HCT116 (cell line): ENCODE measurements around the gene KRTAP19-5. TPM values are rescaled to one million over a fixed set of nuclear protein-coding genes. Genes with fewer than 3 reads are reported as not detected.

Experiments
- ATAC-seq: fragments of 200-7000 bp; cut with Tn5 transposase; 2 replicates; pipeline ENCODE4 v1.9.1; 2020; ENCODE audit warnings: mild to moderate bottlenecking, moderate library complexity
- BruUV-seq: library from RNA; stranded (reverse); fragments of 400-500 nt; replicated peaks from 2 replicates; lab custom pipeline; 2021; lab: Mats Ljungman, UMichigan
- CTCF ChIA-PET: fragments of 300-600 bp; sonication (Branson Sonifier 250); formaldehyde crosslinking; loops from one replicate; lab custom pipeline; 2021; ENCODE audit warnings: antibody characterized with exemption; lab: Charles Lee
- POLR2A ChIA-PET: fragments of 300-600, 350-600 bp; sonication (Branson Sonifier 250); formaldehyde crosslinking; loops from one replicate; lab custom pipeline; 2021; ENCODE audit warnings: antibody characterized with exemption; lab: Charles Lee
- RAD21 ChIA-PET, 2 experiments: fragments of 300-600 bp; sonication (Branson Sonifier 250); formaldehyde crosslinking; loops; one replicate each; lab custom pipeline; 2023; ENCODE audit warnings: low total read pairs in 2 of 2; ENCODE audit not compliant: uncharacterized antibody in 2 of 2, unreplicated experiment in 2 of 2, low non-redundant PET in 1 of 2; lab: Charles Lee
- DNase-seq: peaks from one replicate; pipeline ENCODE4 v3.0.0-alpha.2; 2010; ENCODE audit warnings: low read depth, low spot score
- H2AFZ ChIP-seq: fragments of 200-600 bp; shearing (Covaris generic), sonication (generic); 2 replicates; pipeline ENCODE4 v1.6.1; 2017; ENCODE audit warnings: low read depth, mixed run types, mixed read lengths, antibody characterized with exemption, low read length; ENCODE audit not compliant: poor library complexity, severe bottlenecking
- H3K27ac ChIP-seq: 2 replicates; pipeline ENCODE4 v1.5.1; 2012; ENCODE audit warnings: low read depth, low read length
- H3K27me3 ChIP-seq: fragments of 200-600 bp; sonication (generic); 2 replicates; pipeline ENCODE4 v1.6.1; 2016; ENCODE audit warnings: mixed run types, low read length, mixed read lengths; ENCODE audit not compliant: insufficient read depth
- H3K36me3 ChIP-seq, 2 experiments: fragments of 200-500 bp in 1 of 2; fragments of 200-600 bp in 1 of 2; sonication (Bioruptor generic) in 1 of 2; sonication (generic) in 1 of 2; 2 replicates each; pipeline versions ENCODE4 v1.5.1 to v1.6.1; 2014 to 2016; ENCODE audit warnings: low read length in 2 of 2, inconsistent platforms in 1 of 2, mixed read lengths in 1 of 2, mixed run types in 1 of 2; ENCODE audit not compliant: insufficient read depth in 2 of 2, control insufficient read depth in 1 of 2
- H3K4me1 ChIP-seq, 2 experiments: fragments of 200-600 bp in 1 of 2; sonication (generic) in 1 of 2; 2 replicates each; pipeline versions ENCODE4 v1.5.1 to v1.6.1; 2012 to 2017; ENCODE audit warnings: low read length in 2 of 2, inconsistent platforms in 1 of 2, mild to moderate bottlenecking in 1 of 2, mixed read lengths in 1 of 2, mixed run types in 1 of 2, moderate library complexity in 1 of 2; ENCODE audit not compliant: insufficient read depth in 2 of 2, control insufficient read depth in 1 of 2
- H3K4me2 ChIP-seq: fragments of 200-600 bp; sonication (generic); 2 replicates; pipeline ENCODE4 v1.6.1; 2017; ENCODE audit warnings: mixed run types, low read length, mixed read lengths
- H3K4me3 ChIP-seq, 2 experiments: fragments of 200-600 bp in 1 of 2; sonication (generic) in 1 of 2; replicated peaks in 1 of 2; 2 replicates each; pipeline ENCODE4 v1.5.1; 2011 to 2016; ENCODE audit warnings: low read length in 2 of 2, control low read depth in 1 of 2, low read depth in 1 of 2, mild to moderate bottlenecking in 1 of 2, mixed read lengths in 1 of 2, mixed run types in 1 of 2
- H3K79me2 ChIP-seq: fragments of 200-600 bp; sonication (generic); 2 replicates; pipeline ENCODE4 v1.6.1; 2017; ENCODE audit warnings: mild to moderate bottlenecking, mixed run types, low read length, moderate library complexity, mixed read lengths; ENCODE audit not compliant: insufficient read depth
- H3K9ac ChIP-seq: fragments of 200-600 bp; sonication (generic); 2 replicates; pipeline ENCODE4 v1.6.1; 2016; ENCODE audit warnings: low read length, mixed read lengths
- H3K9me2 ChIP-seq: fragments of 200-600 bp; sonication (generic), shearing (Covaris generic); 2 replicates; pipeline ENCODE4 v1.6.1; 2017; ENCODE audit warnings: mixed run types, mild to moderate bottlenecking, moderate library complexity; ENCODE audit not compliant: insufficient read depth
- H3K9me3 ChIP-seq, 2 experiments: fragments of 200-500 bp in 1 of 2; fragments of 200-600 bp in 1 of 2; sonication (Bioruptor generic) in 1 of 2; sonication (generic) in 1 of 2; 2 replicates each; pipeline ENCODE4 v1.6.1; 2014 to 2017; ENCODE audit warnings: low read length in 2 of 2, mixed read lengths in 2 of 2, inconsistent platforms in 1 of 2, low read depth in 1 of 2, mild to moderate bottlenecking in 1 of 2, mixed run types in 1 of 2, moderate library complexity in 1 of 2; ENCODE audit not compliant: control insufficient read depth in 1 of 2, insufficient read depth in 1 of 2
- H4K20me1 ChIP-seq: fragments of 200-600 bp; sonication (generic), shearing (Covaris generic); 2 replicates; pipeline ENCODE4 v1.6.1; 2017; ENCODE audit warnings: mixed run types, mild to moderate bottlenecking, moderate library complexity; ENCODE audit not compliant: insufficient read depth
- CEBPB ChIP-seq: IDR thresholded peaks from 2 replicates; pipeline ENCODE4 v1.6.1; 2012; ENCODE audit warnings: low read depth
- EGR1 ChIP-seq: IDR thresholded peaks from 2 replicates; pipeline ENCODE4 v1.6.1; 2012; ENCODE audit warnings: low read depth
- ZFX ChIP-seq: fragments of 450-650 bp; IDR thresholded peaks from 2 replicates; pipeline ENCODE4 v1.6.1; 2017
- ZNF274 ChIP-seq: fragments of 200-500 bp; sonication (Bioruptor generic); IDR thresholded peaks from 2 replicates; pipeline ENCODE4 v1.6.1; 2014; ENCODE audit warnings: mild to moderate bottlenecking, low read depth, low read length, inconsistent platforms
- intact Hi-C: fragments of 100-400 bp; cut with micrococcal nuclease; formaldehyde crosslinking; loops from 2 replicates; pipeline ENCODE4 v1.10.0; 2022
- total RNA-seq: library from RNA; stranded (reverse); gene quantifications from one replicate; pipeline ENCODE4 v1.2.1, GENCODE V29; 2021; ENCODE audit not compliant: unreplicated experiment
- TF ChIP-seq, protein P1 (sequence below): IDR thresholded peaks from 2 replicates; pipeline ENCODE4 v1.6.1; 2011; ENCODE audit warnings: mild to moderate bottlenecking, low read length, moderate library complexity; ENCODE audit not compliant: insufficient replicate concordance; ENCODE audit errors: extremely low read depth
- TF ChIP-seq, protein P2 (sequence below), 3 experiments: fragments of 200-600 bp in 1 of 3; sonication (generic) in 1 of 3; IDR thresholded peaks in 2 of 3; conservative IDR thresholded peaks in 1 of 3; 2 replicates each; pipeline ENCODE4 v1.5.1; 2012 to 2017; ENCODE audit warnings: low read depth in 2 of 3, low read length in 2 of 3, antibody characterized with exemption in 1 of 3, borderline replicate concordance in 1 of 3, control low read depth in 1 of 3, mild to moderate bottlenecking in 1 of 3, mixed read lengths in 1 of 3, mixed run types in 1 of 3, moderate library complexity in 1 of 3; ENCODE audit not compliant: insufficient read depth in 1 of 3
- TF ChIP-seq, protein P3 (sequence below): IDR thresholded peaks from 2 replicates; pipeline ENCODE4 v1.6.1; 2012
- TF ChIP-seq, protein P4 (sequence below): IDR thresholded peaks from 2 replicates; pipeline ENCODE4 v1.6.1; 2012; ENCODE audit warnings: low read depth

The KRTAP19-5 gene
- total RNA-seq, 1 experiment from 2014 or later: not detected

DNA sequence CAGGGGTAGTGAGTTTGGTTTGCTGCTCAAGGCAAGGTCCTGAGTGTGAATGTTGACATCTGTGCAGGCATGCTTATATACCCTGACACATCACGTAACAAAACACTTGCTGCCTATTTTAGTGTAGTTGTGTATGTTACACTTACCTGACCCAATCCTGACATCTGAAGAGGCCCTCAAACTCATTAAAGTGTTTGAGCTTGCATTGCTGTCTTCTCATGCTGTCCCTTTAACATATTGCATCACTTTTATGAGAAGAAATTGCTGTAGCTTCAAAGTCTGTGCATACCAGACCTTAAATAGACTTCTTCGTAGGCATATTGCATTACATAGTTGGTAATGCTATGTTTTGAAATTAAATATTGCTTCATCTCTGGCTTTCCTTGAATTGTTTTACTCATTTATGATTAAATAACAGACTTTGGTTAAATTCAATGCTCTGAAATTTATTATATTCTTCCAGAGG lies 9.9 kb downstream of the KRTAP19-5 start, which contains the start of gene KRTAP19-3:
Gene KRTAP19-3, minus strand, starts transcription at position 51 of the 466 bp plus-strand sequence. CDS start 56 bp downstream, outside the sequence.
- RAD21 ChIA-PET: no interaction called here
- ATAC-seq: no peak
- TF ChIP-seq EGR1 (no peak), ZNF274 (no peak), ZFX (no peak), CEBPB (no peak)
- TF ChIP-seq, protein P1, sequence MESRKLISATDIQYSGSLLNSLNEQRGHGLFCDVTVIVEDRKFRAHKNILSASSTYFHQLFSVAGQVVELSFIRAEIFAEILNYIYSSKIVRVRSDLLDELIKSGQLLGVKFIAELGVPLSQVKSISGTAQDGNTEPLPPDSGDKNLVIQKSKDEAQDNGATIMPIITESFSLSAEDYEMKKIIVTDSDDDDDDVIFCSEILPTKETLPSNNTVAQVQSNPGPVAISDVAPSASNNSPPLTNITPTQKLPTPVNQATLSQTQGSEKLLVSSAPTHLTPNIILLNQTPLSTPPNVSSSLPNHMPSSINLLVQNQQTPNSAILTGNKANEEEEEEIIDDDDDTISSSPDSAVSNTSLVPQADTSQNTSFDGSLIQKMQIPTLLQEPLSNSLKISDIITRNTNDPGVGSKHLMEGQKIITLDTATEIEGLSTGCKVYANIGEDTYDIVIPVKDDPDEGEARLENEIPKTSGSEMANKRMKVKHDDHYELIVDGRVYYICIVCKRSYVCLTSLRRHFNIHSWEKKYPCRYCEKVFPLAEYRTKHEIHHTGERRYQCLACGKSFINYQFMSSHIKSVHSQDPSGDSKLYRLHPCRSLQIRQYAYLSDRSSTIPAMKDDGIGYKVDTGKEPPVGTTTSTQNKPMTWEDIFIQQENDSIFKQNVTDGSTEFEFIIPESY: no peak
- TF ChIP-seq, protein P2, sequence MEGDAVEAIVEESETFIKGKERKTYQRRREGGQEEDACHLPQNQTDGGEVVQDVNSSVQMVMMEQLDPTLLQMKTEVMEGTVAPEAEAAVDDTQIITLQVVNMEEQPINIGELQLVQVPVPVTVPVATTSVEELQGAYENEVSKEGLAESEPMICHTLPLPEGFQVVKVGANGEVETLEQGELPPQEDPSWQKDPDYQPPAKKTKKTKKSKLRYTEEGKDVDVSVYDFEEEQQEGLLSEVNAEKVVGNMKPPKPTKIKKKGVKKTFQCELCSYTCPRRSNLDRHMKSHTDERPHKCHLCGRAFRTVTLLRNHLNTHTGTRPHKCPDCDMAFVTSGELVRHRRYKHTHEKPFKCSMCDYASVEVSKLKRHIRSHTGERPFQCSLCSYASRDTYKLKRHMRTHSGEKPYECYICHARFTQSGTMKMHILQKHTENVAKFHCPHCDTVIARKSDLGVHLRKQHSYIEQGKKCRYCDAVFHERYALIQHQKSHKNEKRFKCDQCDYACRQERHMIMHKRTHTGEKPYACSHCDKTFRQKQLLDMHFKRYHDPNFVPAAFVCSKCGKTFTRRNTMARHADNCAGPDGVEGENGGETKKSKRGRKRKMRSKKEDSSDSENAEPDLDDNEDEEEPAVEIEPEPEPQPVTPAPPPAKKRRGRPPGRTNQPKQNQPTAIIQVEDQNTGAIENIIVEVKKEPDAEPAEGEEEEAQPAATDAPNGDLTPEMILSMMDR (IDR thresholded peaks at IDR 0.05 in 2 of 3, conservative IDR thresholded peaks at IDR 0.05 in 1 of 3; ENCODE audit: borderline replicate concordance in 1 of 3, insufficient read depth in 1 of 3, low read depth in 2 of 3, low read length in 2 of 3): no peak
- TF ChIP-seq, protein P3, sequence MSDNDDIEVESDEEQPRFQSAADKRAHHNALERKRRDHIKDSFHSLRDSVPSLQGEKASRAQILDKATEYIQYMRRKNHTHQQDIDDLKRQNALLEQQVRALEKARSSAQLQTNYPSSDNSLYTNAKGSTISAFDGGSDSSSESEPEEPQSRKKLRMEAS: no peak
- TF ChIP-seq, protein P4, sequence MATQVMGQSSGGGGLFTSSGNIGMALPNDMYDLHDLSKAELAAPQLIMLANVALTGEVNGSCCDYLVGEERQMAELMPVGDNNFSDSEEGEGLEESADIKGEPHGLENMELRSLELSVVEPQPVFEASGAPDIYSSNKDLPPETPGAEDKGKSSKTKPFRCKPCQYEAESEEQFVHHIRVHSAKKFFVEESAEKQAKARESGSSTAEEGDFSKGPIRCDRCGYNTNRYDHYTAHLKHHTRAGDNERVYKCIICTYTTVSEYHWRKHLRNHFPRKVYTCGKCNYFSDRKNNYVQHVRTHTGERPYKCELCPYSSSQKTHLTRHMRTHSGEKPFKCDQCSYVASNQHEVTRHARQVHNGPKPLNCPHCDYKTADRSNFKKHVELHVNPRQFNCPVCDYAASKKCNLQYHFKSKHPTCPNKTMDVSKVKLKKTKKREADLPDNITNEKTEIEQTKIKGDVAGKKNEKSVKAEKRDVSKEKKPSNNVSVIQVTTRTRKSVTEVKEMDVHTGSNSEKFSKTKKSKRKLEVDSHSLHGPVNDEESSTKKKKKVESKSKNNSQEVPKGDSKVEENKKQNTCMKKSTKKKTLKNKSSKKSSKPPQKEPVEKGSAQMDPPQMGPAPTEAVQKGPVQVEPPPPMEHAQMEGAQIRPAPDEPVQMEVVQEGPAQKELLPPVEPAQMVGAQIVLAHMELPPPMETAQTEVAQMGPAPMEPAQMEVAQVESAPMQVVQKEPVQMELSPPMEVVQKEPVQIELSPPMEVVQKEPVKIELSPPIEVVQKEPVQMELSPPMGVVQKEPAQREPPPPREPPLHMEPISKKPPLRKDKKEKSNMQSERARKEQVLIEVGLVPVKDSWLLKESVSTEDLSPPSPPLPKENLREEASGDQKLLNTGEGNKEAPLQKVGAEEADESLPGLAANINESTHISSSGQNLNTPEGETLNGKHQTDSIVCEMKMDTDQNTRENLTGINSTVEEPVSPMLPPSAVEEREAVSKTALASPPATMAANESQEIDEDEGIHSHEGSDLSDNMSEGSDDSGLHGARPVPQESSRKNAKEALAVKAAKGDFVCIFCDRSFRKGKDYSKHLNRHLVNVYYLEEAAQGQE: no peak
- no peaks in the 10 kb centered on the region for H4K20me1 ChIP-seq
- H3K9me2 ChIP-seq: no peaks in the 10 kb centered on the region
- no peak within 1 kb of the TSS for H3K4me2 ChIP-seq
- H2AFZ ChIP-seq: no peak within 1 kb of the TSS
- H3K9ac ChIP-seq: no peak within 1 kb of the TSS
- H3K27me3 ChIP-seq: no peaks in the 10 kb centered on the region
- POLR2A ChIA-PET: no interaction called here
- CTCF ChIA-PET: no interaction called here
- no peaks in the 10 kb centered on the region for H3K79me2 ChIP-seq
- no peak for DNase-seq
- H3K27ac ChIP-seq: no peak within 1 kb of the TSS
- H3K9me3 ChIP-seq: peaks cover 3 to 16% of the 10 kb centered on the region in 2 experiments; a peak in 2 of 4 replicates
- no peaks in the 10 kb centered on the region for H3K36me3 ChIP-seq
- no peak within 1 kb of the TSS for H3K4me3 ChIP-seq
- no peaks in the 10 kb centered on the region for H3K4me1 ChIP-seq
- BruUV-seq: no TSS peak
- intact Hi-C loops: no loop called here
